Measurements from ENCODE around the gene CIROP.

GRCh38 chr14:23063601-23064000 lies 41.2 kb downstream of the CIROP start:
- no peak for TF ChIP-seq CTCF (IDR thresholded peaks at IDR 0.05)
- TF ChIP-seq EZH2 (IDR thresholded peaks at IDR 0.05; ENCODE audit: borderline replicate concordance, insufficient read depth, low read depth, low read length, poor library complexity, severe bottlenecking), result no peak
